Measurements from ENCODE around the gene SCN9A. TPM values are rescaled to one million over a fixed set of nuclear protein-coding genes. Genes with fewer than 3 reads are reported as not detected.
A peak's percentile ranks its signal among the peaks of the same experiment; 100 is the strongest.

Gene SCN9A
- total and polyA plus RNA-seq, 4 donors, result 1.5 to 46.4 (median 7.2) TPM

GRCh38 chr2:166197446-166197845 lies 178.3 kb downstream of the SCN9A start:
- no peaks in the 10 kb centered on the region for H3K27me3 ChIP-seq (ENCODE audit: control insufficient read depth in 3 of 3, insufficient read depth in 3 of 3, low read length in 2 of 3)
- H3K36me3 ChIP-seq (ENCODE audit: control insufficient read depth in 4 of 4, insufficient read depth in 4 of 4, low read length in 4 of 4), result no peaks in the 10 kb centered on the region
- ATAC-seq (ENCODE audit: insufficient read depth, low FRiP score), result no peak
- no peaks in the 10 kb centered on the region for H3K9me3 ChIP-seq (ENCODE audit: control insufficient read depth in 4 of 4, insufficient read depth in 3 of 4, low read length in 3 of 4)
- H3K4me1 ChIP-seq (ENCODE audit: control insufficient read depth in 5 of 5, insufficient read depth in 5 of 5, low read length in 5 of 5), result no peaks in the 10 kb centered on the region
- no peak overlapping the region for H3K4me3 ChIP-seq
- H3K27ac ChIP-seq (ENCODE audit: low read depth in 1 of 2, low read length in 1 of 2), result no peak overlapping the region
- DNase-seq, result peak in 2 of 3 donors; percentile 27 to 39
- no peak overlapping the region for H3K9ac ChIP-seq (ENCODE audit: insufficient read depth in 1 of 2, low read length in 2 of 2)
- WGBS, 2 donors, result 58 to 61% methylated on average over 3 of the region's 3 CpGs
- TF ChIP-seq CTCF (IDR thresholded peaks at IDR 0.05; ENCODE audit: control extremely low read depth, extremely low read depth), result no peak

GRCh38 chr2:166193407-166193806 lies 182.3 kb downstream of the SCN9A start:
- Histone ChIP-seq H3K27me3 (ENCODE audit: control insufficient read depth in 3 of 3, insufficient read depth in 3 of 3, low read length in 2 of 3) (no peaks in the 10 kb centered on the region), H3K4me1 (ENCODE audit: control insufficient read depth in 5 of 5, insufficient read depth in 5 of 5, low read length in 5 of 5) (peaks cover 0 to under 1% (median 0%) of the 10 kb centered on the region in 5 donors), H3K27ac (ENCODE audit: low read depth in 1 of 2, low read length in 1 of 2) (no peak overlapping the region), H3K9me3 (ENCODE audit: control insufficient read depth in 4 of 4, insufficient read depth in 3 of 4, low read length in 3 of 4) (no peaks in the 10 kb centered on the region), H3K36me3 (ENCODE audit: control insufficient read depth in 4 of 4, insufficient read depth in 4 of 4, low read length in 4 of 4) (no peaks in the 10 kb centered on the region), H3K4me3 (no peak overlapping the region), H3K9ac (ENCODE audit: insufficient read depth in 1 of 2, low read length in 2 of 2) (no peak overlapping the region)
- 93 to 97% methylated on average over 2 of the region's 2 CpGs for WGBS, 2 donors
- no peak for TF ChIP-seq CTCF (IDR thresholded peaks at IDR 0.05; ENCODE audit: control extremely low read depth, extremely low read depth)
- DNase-seq, result no peak
- no peak for ATAC-seq (ENCODE audit: insufficient read depth, low FRiP score)

GRCh38 chr2:166188084-166188483 lies 187.7 kb downstream of the SCN9A start:
- ATAC-seq (ENCODE audit: insufficient read depth, low FRiP score), result no peak

More at GRCh38 chr2:166188084-166188483, 187.7 kb downstream of the SCN9A start:
- Histone ChIP-seq H3K9ac (ENCODE audit: insufficient read depth in 1 of 2, low read length in 2 of 2) (no peak overlapping the region), H3K27ac (ENCODE audit: low read depth in 1 of 2, low read length in 1 of 2) (no peak overlapping the region), H3K27me3 (ENCODE audit: control insufficient read depth in 3 of 3, insufficient read depth in 3 of 3, low read length in 2 of 3) (no peaks in the 10 kb centered on the region), H3K4me3 (no peak overlapping the region), H3K4me1 (ENCODE audit: control insufficient read depth in 5 of 5, insufficient read depth in 5 of 5, low read length in 5 of 5) (peaks cover 0 to 8% (median 0%) of the 10 kb centered on the region in 5 donors), H3K9me3 (ENCODE audit: control insufficient read depth in 4 of 4, insufficient read depth in 3 of 4, low read length in 3 of 4) (no peaks in the 10 kb centered on the region), H3K36me3 (ENCODE audit: control insufficient read depth in 4 of 4, insufficient read depth in 4 of 4, low read length in 4 of 4) (no peaks in the 10 kb centered on the region)
- DNase-seq, result peak in 2 of 3 donors; percentile 45 to 71
- WGBS, 2 donors, result 24 to 42% methylated on average over 3 of the region's 3 CpGs
- no peak for TF ChIP-seq CTCF (IDR thresholded peaks at IDR 0.05; ENCODE audit: control extremely low read depth, extremely low read depth)

Data from lung (tissue), 12 donors.